Measurements from ENCODE around the gene GPR84.

The GPR84 gene

GRCh38 chr12:54390668-54391551, 26.6 kb upstream of the GPR84 start:
- DNase-seq, result no peak

- no peak for DNase-seq
Observed at GRCh38 chr12:54390176-54390667, 25.9 kb upstream of the GPR84 start.

GRCh38 chr12:54389607-54390175, 25.4 kb upstream of the GPR84 start:
- no peak for DNase-seq

GRCh38 chr12:54389134-54389508, 24.8 kb upstream of the GPR84 start:
- DNase-seq, result no peak

GRCh38 chr12:54388237-54389133, 24.2 kb upstream of the GPR84 start:
- no peak for DNase-seq

- no peak for DNase-seq
Observed at GRCh38 chr12:54387114-54387467, 22.8 kb upstream of the GPR84 start.

- no peak for DNase-seq
Observed at GRCh38 chr12:54386403-54387113, 22.3 kb upstream of the GPR84 start.

- DNase-seq, result no peak
Observed at GRCh38 chr12:54385251-54385914, 21.1 kb upstream of the GPR84 start.

- DNase-seq, result peak; percentile 52
Observed at GRCh38 chr12:54384591-54385041, 20.3 kb upstream of the GPR84 start, which contains the start of gene ZNF385A. ZNF385A (minus strand) TSS chr12:54384733; CDS start chr12:54384514, 219 bp downstream.

- no peak for DNase-seq
Observed at GRCh38 chr12:54383041-54383609, 18.8 kb upstream of the GPR84 start.

- DNase-seq, result no peak
Observed at GRCh38 chr12:54381136-54381535, 16.9 kb upstream of the GPR84 start.

- DNase-seq, result peak; percentile 50
Observed at GRCh38 chr12:54379398-54380201, 15.3 kb upstream of the GPR84 start.

- DNase-seq, result no peak
Observed at GRCh38 chr12:54378796-54379397, 14.6 kb upstream of the GPR84 start.

GRCh38 chr12:54377797-54378515, 13.7 kb upstream of the GPR84 start:
- no peak for DNase-seq

- DNase-seq, result no peak
Observed at GRCh38 chr12:54377007-54377406, 12.7 kb upstream of the GPR84 start.

GRCh38 chr12:54376596-54376995, 12.3 kb upstream of the GPR84 start:
- no peak for DNase-seq

GRCh38 chr12:54375259-54375579, 10.9 kb upstream of the GPR84 start:
- no peak for DNase-seq

- DNase-seq, result no peak
Observed at GRCh38 chr12:54374562-54375258, 10.4 kb upstream of the GPR84 start.

Measured in GF-D8 (cell line).